Prostate gland (tissue), 2 donors: ENCODE data around the gene RAB3IL1. TPM values are rescaled to one million over a fixed set of nuclear protein-coding genes. Genes with fewer than 3 reads are reported as not detected.

Experiments used
- DNase-seq: peaks from one replicate; pipeline ENCODE4 v3.0.0-alpha.2; 2019; ENCODE audit warnings: low spot score
- H3K27ac ChIP-seq, 2 donors: fragments of 200-600 bp; sonication (generic); 2 replicates each; pipeline ENCODE4 v1.5.1; 2017 to 2019
- H3K27me3 ChIP-seq: fragments of 200-600 bp; sonication (generic); replicated peaks from 2 replicates; pipeline ENCODE4 v1.5.1; 2019; ENCODE audit not compliant: insufficient read depth
- H3K36me3 ChIP-seq, 2 donors: fragments of 200-600 bp; sonication (generic); 1 replicate in 1 of 2; 2 replicates in 1 of 2; pipeline versions ENCODE4 v1.5.1 to v1.8.1; 2017 to 2019
- H3K4me1 ChIP-seq: fragments of 200-600 bp; sonication (generic); replicated peaks from 2 replicates; pipeline ENCODE4 v1.5.1; 2019
- H3K4me3 ChIP-seq, 2 donors: fragments of 200-600 bp; sonication (generic); 2 replicates each; pipeline ENCODE4 v1.5.1; 2017 to 2019
- H3K9me3 ChIP-seq: fragments of 200-600 bp; sonication (generic); 2 replicates; pipeline ENCODE4 v1.5.1; 2017
- POLR2A ChIP-seq: fragments of 450-650 bp; IDR thresholded peaks from one replicate; pipeline ENCODE4 v1.6.1; 2016; ENCODE audit warnings: antibody characterized with exemption, mild to moderate bottlenecking
- POLR2AphosphoS5 ChIP-seq: sonication (generic); formaldehyde crosslinking; IDR thresholded peaks from one replicate; pipeline ENCODE4 v1.6.1; 2017; ENCODE audit warnings: antibody characterized with exemption
- WGBS: methylation state at CpG from one replicate; pipeline ENCODE4 v1.1.5; 2018; 5-methylcytosine and 5-hydroxymethylcytosine counted together
- intact Hi-C: fragments of 100-400 bp; cut with DNase I; formaldehyde crosslinking; loops from one replicate; pipeline ENCODE4 v1.14.2; 2022
- total RNA-seq, 2 donors: library from RNA; depleted of rRNA; stranded (reverse); fragments of >200 nt; gene quantifications; one replicate each; pipeline ENCODE4 v1.1.0, GENCODE V29; 2016
- TF ChIP-seq, protein P1 (sequence below), 4 experiments: fragments of 200-600 bp in 2 of 4; fragments of 450-650 bp in 2 of 4; sonication (generic) in 2 of 4; IDR thresholded peaks; 1 replicate in 3 of 4; 2 replicates in 1 of 4; pipeline ENCODE4 v1.5.1; 2016 to 2019; ENCODE audit warnings: antibody characterized with exemption in 4 of 4, mild to moderate bottlenecking in 2 of 4, moderate library complexity in 2 of 4

The RAB3IL1 gene
- total RNA-seq, 2 donors from 2014 or later = 3.5 to 53.0 TPM

DNA sequence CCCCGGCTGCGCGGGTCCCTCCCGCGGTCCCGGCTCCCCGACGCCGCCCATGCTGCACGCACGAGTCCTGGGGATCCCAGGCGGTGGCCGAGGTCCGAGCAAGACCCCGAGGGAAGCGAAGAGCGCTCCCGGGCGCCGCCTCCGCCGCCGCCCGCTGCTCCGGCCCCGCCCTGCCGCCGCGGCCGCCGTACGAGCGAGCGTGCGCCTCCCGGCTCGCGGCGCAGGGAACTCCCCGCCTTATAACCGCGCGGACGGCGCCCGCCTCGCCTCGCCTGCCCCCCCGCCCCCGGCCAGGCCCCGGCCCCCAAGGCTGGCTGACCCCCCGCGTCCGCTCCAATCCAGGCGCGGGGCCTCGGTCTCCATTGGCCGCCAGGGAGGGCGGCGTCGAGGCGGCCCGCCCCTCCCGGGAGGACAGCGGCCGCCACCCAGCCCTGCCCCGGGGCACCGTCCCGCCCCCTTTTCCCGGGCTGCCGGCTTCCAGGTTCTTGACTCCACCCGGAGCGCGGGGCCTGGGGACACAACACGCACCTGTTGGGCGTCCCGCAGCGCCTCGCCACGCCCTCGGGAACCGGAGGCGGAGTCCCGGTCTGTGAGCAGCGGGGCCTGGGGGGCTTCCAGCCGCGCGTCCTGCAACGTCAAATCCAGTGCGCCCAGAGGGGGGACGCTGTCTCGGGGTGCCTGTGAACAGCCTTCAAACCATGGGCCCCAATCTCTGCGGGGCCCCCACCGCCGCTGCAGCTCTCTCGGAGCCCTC lies 25.9 kb downstream of the RAB3IL1 start, which contains the start of gene FADS3:
Gene FADS3, minus strand, starts transcription at position 215 of the 754 bp plus-strand sequence. Its CDS starts 164 bp downstream, at position 51.
- intact Hi-C loops = loop anchor here (2.0 kb wide), 1 partner anchor 95 kb away; no protein-coding TSS in a partner anchor
- no peaks in the 10 kb centered on the region for H3K9me3 ChIP-seq
- peak; percentile 71 for DNase-seq
- TF ChIP-seq, protein P1, sequence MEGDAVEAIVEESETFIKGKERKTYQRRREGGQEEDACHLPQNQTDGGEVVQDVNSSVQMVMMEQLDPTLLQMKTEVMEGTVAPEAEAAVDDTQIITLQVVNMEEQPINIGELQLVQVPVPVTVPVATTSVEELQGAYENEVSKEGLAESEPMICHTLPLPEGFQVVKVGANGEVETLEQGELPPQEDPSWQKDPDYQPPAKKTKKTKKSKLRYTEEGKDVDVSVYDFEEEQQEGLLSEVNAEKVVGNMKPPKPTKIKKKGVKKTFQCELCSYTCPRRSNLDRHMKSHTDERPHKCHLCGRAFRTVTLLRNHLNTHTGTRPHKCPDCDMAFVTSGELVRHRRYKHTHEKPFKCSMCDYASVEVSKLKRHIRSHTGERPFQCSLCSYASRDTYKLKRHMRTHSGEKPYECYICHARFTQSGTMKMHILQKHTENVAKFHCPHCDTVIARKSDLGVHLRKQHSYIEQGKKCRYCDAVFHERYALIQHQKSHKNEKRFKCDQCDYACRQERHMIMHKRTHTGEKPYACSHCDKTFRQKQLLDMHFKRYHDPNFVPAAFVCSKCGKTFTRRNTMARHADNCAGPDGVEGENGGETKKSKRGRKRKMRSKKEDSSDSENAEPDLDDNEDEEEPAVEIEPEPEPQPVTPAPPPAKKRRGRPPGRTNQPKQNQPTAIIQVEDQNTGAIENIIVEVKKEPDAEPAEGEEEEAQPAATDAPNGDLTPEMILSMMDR (IDR thresholded peaks at IDR 0.05) = peak in 2 of 4 experiments; percentile 3 to 4
- TF ChIP-seq POLR2AphosphoS5 (no peak), POLR2A (peak; percentile 14)
- no peaks in the 10 kb centered on the region for H3K36me3 ChIP-seq
- peaks cover 9% of the 10 kb centered on the region for H3K4me1 ChIP-seq
- peak within 1 kb of the TSS; percentile 73 to 85 for H3K4me3 ChIP-seq
- peak within 1 kb of the TSS; percentile 70 to 72 for H3K27ac ChIP-seq
- H3K27me3 ChIP-seq = no peaks in the 10 kb centered on the region
- 0% methylated on average over 34 of the region's 96 CpGs for WGBS

GRCh38 chr11:61890529-61891330 lies 26.6 kb downstream of the RAB3IL1 start:
- DNase-seq = no peak
- peak overlapping the region; percentile 70 to 72 for H3K27ac ChIP-seq
- H3K9me3 ChIP-seq = no peaks in the 10 kb centered on the region
- peaks cover 9% of the 10 kb centered on the region for H3K4me1 ChIP-seq
- no peaks in the 10 kb centered on the region for H3K36me3 ChIP-seq
- peak overlapping the region; percentile 73 to 85 for H3K4me3 ChIP-seq
- intact Hi-C loops = loop anchor here (2.0 kb wide), 1 partner anchor 94 kb away; no protein-coding TSS in a partner anchor
- TF ChIP-seq, protein P1 (IDR thresholded peaks at IDR 0.05) = peak in 1 of 4 experiments; percentile 14
- TF ChIP-seq POLR2A = no peak
- no peaks in the 10 kb centered on the region for H3K27me3 ChIP-seq
- 1% methylated on average over 20 of the region's 38 CpGs for WGBS

GRCh38 chr11:61889831-61890230 lies 27.5 kb downstream of the RAB3IL1 start:
- H3K4me3 ChIP-seq = no peak overlapping the region
- intact Hi-C loops = loop anchor here (2.0 to 5.0 kb wide), 2 partner anchors 73 to 93 kb away; partner anchors contain the start of gene FADS1
- H3K9me3 ChIP-seq = no peaks in the 10 kb centered on the region
- H3K27me3 ChIP-seq = no peaks in the 10 kb centered on the region
- no peak for DNase-seq
- peaks cover 9% of the 10 kb centered on the region for H3K4me1 ChIP-seq
- H3K36me3 ChIP-seq = no peaks in the 10 kb centered on the region
- 77% methylated on average over 10 of the region's 10 CpGs for WGBS
- TF ChIP-seq POLR2AphosphoS5 (no peak), POLR2A (no peak)
- TF ChIP-seq, protein P1 (IDR thresholded peaks at IDR 0.05) = no peak
- no peak overlapping the region for H3K27ac ChIP-seq

GRCh38 chr11:61888590-61888989 lies 28.8 kb downstream of the RAB3IL1 start:
- DNase-seq = no peak
- no peaks in the 10 kb centered on the region for H3K9me3 ChIP-seq
- H3K36me3 ChIP-seq = no peaks in the 10 kb centered on the region
- 92% methylated on average over 12 of the region's 12 CpGs for WGBS
- no peaks in the 10 kb centered on the region for H3K27me3 ChIP-seq
- H3K4me1 ChIP-seq = peaks cover 9% of the 10 kb centered on the region
- no peak overlapping the region for H3K27ac ChIP-seq
- TF ChIP-seq, protein P1 (IDR thresholded peaks at IDR 0.05) = no peak
- TF ChIP-seq POLR2AphosphoS5 = no peak
- TF ChIP-seq POLR2A = no peak
- intact Hi-C loops = loop anchor here (5.0 kb wide), 1 partner anchor 71 kb away; the partner anchor contains the start of gene FADS1
- no peak overlapping the region for H3K4me3 ChIP-seq
